ENCODE data around the gene HDAC9.
A peak's percentile ranks its signal among the peaks of the same experiment; 100 is the strongest.

HDAC9 gene

GRCh38 chr7:18855796-18856195, 360.2 kb downstream of the HDAC9 start:
- TF ChIP-seq CTCF (conservative IDR thresholded peaks at IDR 0.05; ENCODE audit: low read length) (no peak), EZH2phosphoT487 (IDR thresholded peaks at IDR 0.05; ENCODE audit: borderline replicate concordance) (no peak)
- Histone ChIP-seq H3F3A (ENCODE audit: low read depth) (no peaks in the 10 kb centered on the region), H3K9ac (ENCODE audit: low read depth, low read length, poor library complexity, severe bottlenecking) (no peak overlapping the region)

GRCh38 chr7:18858232-18858631, 362.7 kb downstream of the HDAC9 start:
- Histone ChIP-seq H3K36me3 (ENCODE audit: insufficient read depth, low read length) (no peaks in the 10 kb centered on the region), H3K79me2 (ENCODE audit: insufficient read depth, low read length) (no peaks in the 10 kb centered on the region), H3K27me3 (ENCODE audit: insufficient read depth, low read length, poor library complexity, severe bottlenecking) (no peaks in the 10 kb centered on the region), H3K4me2 (ENCODE audit: low read depth, low read length, poor library complexity, severe bottlenecking) (no peak overlapping the region), H2AFZ (ENCODE audit: low read length) (no peak overlapping the region), H4K20me1 (ENCODE audit: insufficient read depth, low read length, poor library complexity, severe bottlenecking) (no peaks in the 10 kb centered on the region), H3F3A (ENCODE audit: low read depth) (no peaks in the 10 kb centered on the region), H3K4me3 (ENCODE audit: low read length, poor library complexity, severe bottlenecking) (no peak overlapping the region), H3K4me1 (ENCODE audit: insufficient read depth, low read length, poor library complexity, severe bottlenecking) (peaks cover 14% of the 10 kb centered on the region), H3K9me2 (replicated peaks; ENCODE audit: low read depth, low read length) (no peaks in the 10 kb centered on the region), H3K9me3 (ENCODE audit: insufficient read depth, low read depth, low read length) (no peaks in the 10 kb centered on the region), H3K9ac (ENCODE audit: low read depth, low read length, poor library complexity, severe bottlenecking) (no peak overlapping the region)
- TF ChIP-seq EZH2phosphoT487 (IDR thresholded peaks at IDR 0.05; ENCODE audit: borderline replicate concordance) = no peak
- TF ChIP-seq CTCF (conservative IDR thresholded peaks at IDR 0.05; ENCODE audit: low read length) = no peak

More at GRCh38 chr7:18855796-18856195, 360.2 kb downstream of the HDAC9 start:
- no peaks in the 10 kb centered on the region for H3K9me3 ChIP-seq (ENCODE audit: insufficient read depth, low read depth, low read length)
- H4K20me1 ChIP-seq (ENCODE audit: insufficient read depth, low read length, poor library complexity, severe bottlenecking) = no peaks in the 10 kb centered on the region
- H3K4me3 ChIP-seq (ENCODE audit: low read length, poor library complexity, severe bottlenecking) = no peak overlapping the region
- H3K4me1 ChIP-seq (ENCODE audit: insufficient read depth, low read length, poor library complexity, severe bottlenecking) = peaks cover 14% of the 10 kb centered on the region
- H3K4me2 ChIP-seq (ENCODE audit: low read depth, low read length, poor library complexity, severe bottlenecking) = no peak overlapping the region
- no peaks in the 10 kb centered on the region for H3K36me3 ChIP-seq (ENCODE audit: insufficient read depth, low read length)
- no peak overlapping the region for H2AFZ ChIP-seq (ENCODE audit: low read length)
- no peaks in the 10 kb centered on the region for H3K9me2 ChIP-seq (replicated peaks; ENCODE audit: low read depth, low read length)
- H3K27me3 ChIP-seq (ENCODE audit: insufficient read depth, low read length, poor library complexity, severe bottlenecking) = no peaks in the 10 kb centered on the region
- H3K79me2 ChIP-seq (ENCODE audit: insufficient read depth, low read length) = no peaks in the 10 kb centered on the region

- Histone ChIP-seq H4K20me1 (ENCODE audit: insufficient read depth, low read length, poor library complexity, severe bottlenecking) (no peaks in the 10 kb centered on the region), H3K9ac (ENCODE audit: low read depth, low read length, poor library complexity, severe bottlenecking) (peak overlapping the region; percentile 17), H3K27me3 (ENCODE audit: insufficient read depth, low read length, poor library complexity, severe bottlenecking) (no peaks in the 10 kb centered on the region), H3K79me2 (ENCODE audit: insufficient read depth, low read length) (no peaks in the 10 kb centered on the region), H3K9me3 (ENCODE audit: insufficient read depth, low read depth, low read length) (no peaks in the 10 kb centered on the region), H3K9me2 (replicated peaks; ENCODE audit: low read depth, low read length) (no peaks in the 10 kb centered on the region), H2AFZ (ENCODE audit: low read length) (no peak overlapping the region), H3F3A (ENCODE audit: low read depth) (no peaks in the 10 kb centered on the region), H3K4me2 (ENCODE audit: low read depth, low read length, poor library complexity, severe bottlenecking) (peak overlapping the region; percentile 40), H3K4me1 (ENCODE audit: insufficient read depth, low read length, poor library complexity, severe bottlenecking) (peaks cover 14% of the 10 kb centered on the region), H3K36me3 (ENCODE audit: insufficient read depth, low read length) (no peaks in the 10 kb centered on the region), H3K4me3 (ENCODE audit: low read length, poor library complexity, severe bottlenecking) (peak overlapping the region; percentile 19)
- TF ChIP-seq EZH2phosphoT487 (IDR thresholded peaks at IDR 0.05; ENCODE audit: borderline replicate concordance) (no peak), CTCF (conservative IDR thresholded peaks at IDR 0.05; ENCODE audit: low read length) (no peak)
These were observed 363.8 kb downstream of the HDAC9 start for GRCh38 chr7:18859318-18859717.

Measured in Loucy (cell line).